HG03025 (cell line): ENCODE results near the gene MEX3D.
"Not testable (repeated sequence)": the region's sequence is repeated elsewhere in the genome, so short reads cannot be mapped to it uniquely, and the experiment has no call there.

Experiments
- ATAC-seq: cut with Tn5 transposase; IDR thresholded peaks from one replicate; pipeline ENCODE4 v1.9.1; 2021; ENCODE audit warnings: mild to moderate bottlenecking, moderate library complexity; ENCODE audit not compliant: unreplicated experiment, low FRiP score

MEX3D gene

GRCh38 chr19:1551068-1552040 is 16.8 kb downstream of the MEX3D start:
- ATAC-seq = no peak

GRCh38 chr19:1549332-1549945 is 18.7 kb downstream of the MEX3D start:
- ATAC-seq = no peak

GRCh38 chr19:1540365-1540925 is 27.7 kb downstream of the MEX3D start:
- no peak for ATAC-seq

GRCh38 chr19:1539749-1540148 is 28.4 kb downstream of the MEX3D start:
- ATAC-seq = not testable (repeated sequence)

GRCh38 chr19:1538978-1539377 is 29.1 kb downstream of the MEX3D start:
- no peak for ATAC-seq

- ATAC-seq = not testable (repeated sequence)
Observed at GRCh38 chr19:1535699-1536098, 32.4 kb downstream of the MEX3D start.

GRCh38 chr19:1534972-1535371 is 33.2 kb downstream of the MEX3D start:
- no peak for ATAC-seq

GRCh38 chr19:1533510-1534150 is 34.5 kb downstream of the MEX3D start:
- ATAC-seq = no peak

- ATAC-seq = no peak
Observed at GRCh38 chr19:1532003-1532402, 36.1 kb downstream of the MEX3D start.

- no peak for ATAC-seq
Observed at GRCh38 chr19:1531587-1531986, 36.5 kb downstream of the MEX3D start.

GRCh38 chr19:1530856-1531255 is 37.3 kb downstream of the MEX3D start:
- ATAC-seq = not testable (repeated sequence)

- no peak for ATAC-seq
Observed at GRCh38 chr19:1529430-1529816, 38.7 kb downstream of the MEX3D start.

- ATAC-seq = no peak
Observed at GRCh38 chr19:1528596-1529429, 39.3 kb downstream of the MEX3D start.

GRCh38 chr19:1527650-1528309 is 40.3 kb downstream of the MEX3D start:
- no peak for ATAC-seq

GRCh38 chr19:1526979-1527649 is 41.0 kb downstream of the MEX3D start:
- no peak for ATAC-seq

- no peak for ATAC-seq
Observed at GRCh38 chr19:1526066-1526778, 41.9 kb downstream of the MEX3D start.

- ATAC-seq = no peak
Observed at GRCh38 chr19:1525343-1525742, 42.8 kb downstream of the MEX3D start.

GRCh38 chr19:1524972-1525325 is 43.2 kb downstream of the MEX3D start:
- ATAC-seq = no peak
